GM18861 (cell line): ENCODE data around the gene DMRT2.

ENCODE experiments used
- ATAC-seq: cut with Tn5 transposase; IDR thresholded peaks from one replicate; pipeline ENCODE4 v1.9.1; 2021; ENCODE audit not compliant: unreplicated experiment

Gene DMRT2

GRCh38 chr9:1086517-1086916 is 36.4 kb downstream of the DMRT2 start:
- ATAC-seq: no peak

- no peak for ATAC-seq
These were observed 37.1 kb downstream of the DMRT2 start for GRCh38 chr9:1087120-1087881.

- no peak for ATAC-seq
These were observed 44.6 kb downstream of the DMRT2 start for GRCh38 chr9:1094749-1095148.

GRCh38 chr9:1096155-1096964 is 46.2 kb downstream of the DMRT2 start:
- ATAC-seq: no peak

GRCh38 chr9:1098551-1098950 is 48.4 kb downstream of the DMRT2 start:
- no peak for ATAC-seq

GRCh38 chr9:1100201-1100600 is 50.0 kb downstream of the DMRT2 start:
- no peak for ATAC-seq

- no peak for ATAC-seq
These were observed 50.8 kb downstream of the DMRT2 start for GRCh38 chr9:1100945-1101344.

GRCh38 chr9:1101846-1102641 is 51.9 kb downstream of the DMRT2 start:
- no peak for ATAC-seq

- no peak for ATAC-seq
These were observed 52.4 kb downstream of the DMRT2 start for GRCh38 chr9:1102642-1102970.
